NB4 (cell line): Measurements from ENCODE around the gene KCNK4.

Source experiments
- MYC ChIP-seq: IDR thresholded peaks from 2 replicates; pipeline ENCODE4 v1.6.1; 2011; ENCODE audit warnings: low read depth, low read length
- POLR2A ChIP-seq: IDR thresholded peaks from 2 replicates; pipeline ENCODE4 v1.6.1; 2011; ENCODE audit warnings: mild to moderate bottlenecking; ENCODE audit not compliant: insufficient read length; ENCODE audit errors: extremely low read depth
- TF ChIP-seq, protein P1 (sequence below): IDR thresholded peaks from one replicate; pipeline ENCODE4 v1.5.1; 2012; ENCODE audit warnings: low read depth, low read length

DNA sequence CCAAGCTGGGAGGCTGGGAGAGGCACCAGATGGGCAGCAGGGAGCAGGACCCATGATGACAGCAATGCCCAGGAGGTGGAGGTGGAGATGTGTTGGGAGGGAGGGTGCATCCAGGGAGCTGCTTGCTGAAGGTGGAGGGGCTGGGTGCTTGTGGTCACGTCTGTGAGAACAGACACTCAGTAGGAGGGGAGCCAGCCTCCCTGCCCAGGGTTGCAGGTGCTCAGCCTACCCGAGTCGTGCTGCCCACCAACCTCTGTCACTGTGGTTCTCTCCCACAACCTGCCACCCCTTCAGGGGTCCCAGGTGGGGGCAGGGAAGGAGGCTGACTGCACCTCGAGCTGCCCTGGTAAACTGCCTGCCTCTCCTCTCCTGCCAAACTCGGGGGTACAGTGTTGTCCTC, 32.3 kb downstream of the KCNK4 start:
- TF ChIP-seq, protein P1, sequence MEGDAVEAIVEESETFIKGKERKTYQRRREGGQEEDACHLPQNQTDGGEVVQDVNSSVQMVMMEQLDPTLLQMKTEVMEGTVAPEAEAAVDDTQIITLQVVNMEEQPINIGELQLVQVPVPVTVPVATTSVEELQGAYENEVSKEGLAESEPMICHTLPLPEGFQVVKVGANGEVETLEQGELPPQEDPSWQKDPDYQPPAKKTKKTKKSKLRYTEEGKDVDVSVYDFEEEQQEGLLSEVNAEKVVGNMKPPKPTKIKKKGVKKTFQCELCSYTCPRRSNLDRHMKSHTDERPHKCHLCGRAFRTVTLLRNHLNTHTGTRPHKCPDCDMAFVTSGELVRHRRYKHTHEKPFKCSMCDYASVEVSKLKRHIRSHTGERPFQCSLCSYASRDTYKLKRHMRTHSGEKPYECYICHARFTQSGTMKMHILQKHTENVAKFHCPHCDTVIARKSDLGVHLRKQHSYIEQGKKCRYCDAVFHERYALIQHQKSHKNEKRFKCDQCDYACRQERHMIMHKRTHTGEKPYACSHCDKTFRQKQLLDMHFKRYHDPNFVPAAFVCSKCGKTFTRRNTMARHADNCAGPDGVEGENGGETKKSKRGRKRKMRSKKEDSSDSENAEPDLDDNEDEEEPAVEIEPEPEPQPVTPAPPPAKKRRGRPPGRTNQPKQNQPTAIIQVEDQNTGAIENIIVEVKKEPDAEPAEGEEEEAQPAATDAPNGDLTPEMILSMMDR: no peak
- TF ChIP-seq POLR2A (no peak), MYC (no peak)
